ENCODE results near the gene CAPN2. TPM values are rescaled to one million over a fixed set of nuclear protein-coding genes. Genes with fewer than 3 reads are reported as not detected.

CAPN2 gene
- total RNA-seq, 6 experiments from 2014 or later = 380 to 424 (median 413) TPM

DNA sequence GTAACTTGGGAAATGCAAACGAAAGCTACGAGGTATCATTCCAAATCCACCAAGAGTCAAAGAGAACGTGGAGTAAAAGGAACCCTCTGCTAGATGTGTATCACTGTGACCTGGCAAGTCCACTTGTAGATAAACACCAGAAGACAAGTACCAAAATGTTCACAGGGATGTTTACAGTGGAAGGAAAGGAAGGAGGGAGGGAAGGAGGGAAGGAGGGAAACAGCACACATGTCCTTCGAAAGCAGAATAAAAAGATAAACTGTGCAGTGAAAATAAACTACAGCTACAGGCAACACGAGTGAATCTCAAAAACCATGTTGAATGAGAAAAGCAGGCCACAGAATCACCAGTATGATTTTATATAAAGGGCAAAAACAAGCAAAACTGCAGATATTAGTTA, 73.5 kb downstream of the CAPN2 start:
- Mint-ChIP-seq H3K4me1 (ENCODE audit: low read depth) (peaks cover 15% of the 10 kb centered on the region), H3K27me3 (ENCODE audit: insufficient read depth) (no peaks in the 10 kb centered on the region), H3K4me3 (no peak overlapping the region; the same call in 1 of the 2 replicates), H3K27ac (no peak overlapping the region; the same call in 1 of the 2 replicates), H3K9me3 (no peaks in the 10 kb centered on the region), H3K36me3 (ENCODE audit: low read depth) (no peaks in the 10 kb centered on the region; the same call in 1 of the 2 replicates)
- TF ChIP-seq, protein P1, sequence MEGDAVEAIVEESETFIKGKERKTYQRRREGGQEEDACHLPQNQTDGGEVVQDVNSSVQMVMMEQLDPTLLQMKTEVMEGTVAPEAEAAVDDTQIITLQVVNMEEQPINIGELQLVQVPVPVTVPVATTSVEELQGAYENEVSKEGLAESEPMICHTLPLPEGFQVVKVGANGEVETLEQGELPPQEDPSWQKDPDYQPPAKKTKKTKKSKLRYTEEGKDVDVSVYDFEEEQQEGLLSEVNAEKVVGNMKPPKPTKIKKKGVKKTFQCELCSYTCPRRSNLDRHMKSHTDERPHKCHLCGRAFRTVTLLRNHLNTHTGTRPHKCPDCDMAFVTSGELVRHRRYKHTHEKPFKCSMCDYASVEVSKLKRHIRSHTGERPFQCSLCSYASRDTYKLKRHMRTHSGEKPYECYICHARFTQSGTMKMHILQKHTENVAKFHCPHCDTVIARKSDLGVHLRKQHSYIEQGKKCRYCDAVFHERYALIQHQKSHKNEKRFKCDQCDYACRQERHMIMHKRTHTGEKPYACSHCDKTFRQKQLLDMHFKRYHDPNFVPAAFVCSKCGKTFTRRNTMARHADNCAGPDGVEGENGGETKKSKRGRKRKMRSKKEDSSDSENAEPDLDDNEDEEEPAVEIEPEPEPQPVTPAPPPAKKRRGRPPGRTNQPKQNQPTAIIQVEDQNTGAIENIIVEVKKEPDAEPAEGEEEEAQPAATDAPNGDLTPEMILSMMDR (IDR thresholded peaks at IDR 0.05) = no peak
- no peak for DNase-seq

DNA sequence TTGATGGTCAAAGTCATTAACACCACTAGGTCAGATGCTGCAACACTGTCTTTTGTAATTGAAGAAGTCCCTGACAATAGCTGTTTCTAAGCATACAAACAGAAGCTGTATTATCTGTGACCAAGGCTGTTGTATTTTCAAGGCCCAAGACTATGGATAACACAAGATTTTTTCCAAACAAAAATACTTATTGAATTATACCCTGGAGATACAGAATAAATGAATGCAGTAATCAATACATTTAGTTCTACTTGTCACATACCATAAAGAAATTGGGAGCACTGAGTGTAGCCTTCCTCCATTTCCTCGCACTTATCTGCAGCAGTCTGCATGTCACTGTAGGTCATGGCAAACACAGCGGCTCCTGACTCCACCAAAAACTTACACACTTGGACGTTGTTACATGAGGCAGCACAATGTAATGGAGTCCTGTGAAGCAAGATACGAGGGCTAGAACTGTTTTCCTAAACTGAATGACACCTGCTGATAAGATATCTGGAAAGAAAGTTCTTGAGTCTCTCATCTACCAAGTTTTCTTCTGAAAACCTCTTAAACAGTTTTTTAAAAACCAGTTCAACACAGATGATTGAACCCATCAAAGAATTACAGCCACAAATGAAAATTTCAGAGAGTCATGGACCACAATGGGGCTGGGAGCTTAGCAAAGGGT, 76.5 kb downstream of the CAPN2 start:
- Mint-ChIP-seq H3K4me3 (no peak overlapping the region), H3K36me3 (ENCODE audit: low read depth) (no peaks in the 10 kb centered on the region; the same call in 1 of the 2 replicates), H3K27me3 (ENCODE audit: insufficient read depth) (no peaks in the 10 kb centered on the region), H3K27ac (no peak overlapping the region), H3K9me3 (no peaks in the 10 kb centered on the region), H3K4me1 (ENCODE audit: low read depth) (peaks cover 16% of the 10 kb centered on the region)
- DNase-seq = no peak
- TF ChIP-seq, protein P1 (IDR thresholded peaks at IDR 0.05) = no peak

DNA sequence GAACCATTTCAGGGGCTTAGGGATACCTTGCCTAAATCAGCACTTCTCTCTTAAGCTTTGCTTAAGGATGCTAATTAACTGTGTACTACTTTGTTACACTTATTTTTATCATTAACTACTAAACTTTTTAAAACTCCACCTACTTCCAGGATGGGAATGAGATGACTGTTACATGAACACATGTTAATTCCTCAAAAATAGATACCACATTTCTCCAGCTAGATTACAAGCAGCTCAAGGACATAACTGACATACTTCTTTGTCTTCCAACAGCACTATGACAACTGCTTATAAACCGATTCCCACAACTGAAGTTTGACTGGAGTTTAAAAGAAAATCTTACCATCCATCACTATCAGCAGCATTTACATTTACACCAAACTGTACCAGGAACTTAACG, 79.7 kb downstream of the CAPN2 start:
- H3K4me1 Mint-ChIP-seq (ENCODE audit: low read depth) = peaks cover 7% of the 10 kb centered on the region; the same call in 1 of the 2 replicates
- DNase-seq = no peak
- TF ChIP-seq, protein P1 (IDR thresholded peaks at IDR 0.05) = no peak
- H3K36me3 Mint-ChIP-seq (ENCODE audit: low read depth) = peaks cover 5% of the 10 kb centered on the region; the same call in 1 of the 2 replicates
- no peak overlapping the region for H3K4me3 Mint-ChIP-seq
- no peaks in the 10 kb centered on the region for H3K27me3 Mint-ChIP-seq (ENCODE audit: insufficient read depth)
- peak overlapping the region; percentile 0; the same call in 1 of the 2 replicates for H3K27ac Mint-ChIP-seq
- no peaks in the 10 kb centered on the region for H3K9me3 Mint-ChIP-seq

DNA sequence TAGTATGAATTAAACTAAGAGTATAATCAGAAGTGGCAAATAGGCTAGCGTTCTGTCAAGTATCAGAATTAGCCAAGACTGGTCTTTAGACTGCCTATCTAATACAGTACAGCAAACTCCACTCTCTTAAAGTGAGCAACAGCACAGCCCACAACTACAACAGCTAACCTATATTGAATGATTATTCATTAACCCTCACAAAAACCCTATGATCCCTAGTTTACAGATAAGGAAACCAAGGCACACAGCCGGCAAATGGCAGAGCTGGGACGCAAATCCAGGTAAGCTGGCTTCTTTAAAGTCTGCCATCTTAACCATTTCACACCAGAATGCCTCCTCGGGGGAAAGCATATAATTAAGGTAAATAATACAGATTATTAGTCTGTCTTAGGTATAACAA, 81.4 kb downstream of the CAPN2 start:
- TF ChIP-seq, protein P1 (IDR thresholded peaks at IDR 0.05) = no peak
- Mint-ChIP-seq H3K9me3 (no peaks in the 10 kb centered on the region), H3K27ac (no peak overlapping the region), H3K36me3 (ENCODE audit: low read depth) (peaks cover 14% of the 10 kb centered on the region; the same call in 1 of the 2 replicates), H3K27me3 (ENCODE audit: insufficient read depth) (no peaks in the 10 kb centered on the region), H3K4me3 (no peak overlapping the region), H3K4me1 (ENCODE audit: low read depth) (peaks cover 7% of the 10 kb centered on the region; the same call in 1 of the 2 replicates)
- DNase-seq = no peak

DNA sequence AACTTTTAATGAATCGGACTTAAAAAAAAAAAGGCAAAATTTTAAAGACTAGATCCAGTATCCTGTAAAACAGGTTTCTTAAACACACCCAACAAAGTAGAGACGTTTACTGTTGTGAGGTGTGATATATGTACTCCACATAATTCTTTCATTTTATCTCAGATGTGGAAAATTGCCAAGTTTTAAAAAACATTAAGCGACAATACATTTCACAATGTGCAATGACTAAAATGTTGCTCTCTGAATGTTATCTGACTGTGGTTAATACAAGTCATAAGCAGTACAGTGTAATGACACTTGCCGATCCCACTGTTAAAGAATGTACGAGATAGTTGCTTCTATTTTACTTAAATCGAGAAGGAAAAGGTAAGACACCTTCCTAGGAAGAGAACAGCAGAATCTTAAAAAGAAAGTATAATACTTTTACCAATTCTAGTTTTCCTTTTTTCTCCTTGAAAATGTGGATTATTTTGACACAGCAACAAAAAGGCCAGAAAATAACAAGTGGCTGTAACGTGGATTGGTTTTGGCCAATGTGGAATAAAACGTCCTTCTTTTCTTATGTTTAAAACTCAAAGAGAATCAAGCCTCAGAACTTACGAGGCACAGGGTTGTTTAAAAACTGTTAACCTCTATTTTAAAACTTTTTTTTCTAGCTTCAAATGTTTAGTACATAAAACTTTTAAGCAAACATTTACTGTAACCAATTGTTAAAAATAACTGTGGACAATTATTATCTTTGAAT, 82.0 kb downstream of the CAPN2 start:
- DNase-seq = no peak
- Mint-ChIP-seq H3K9me3 (no peaks in the 10 kb centered on the region), H3K36me3 (ENCODE audit: low read depth) (peaks cover 17% of the 10 kb centered on the region; the same call in 1 of the 2 replicates), H3K4me1 (ENCODE audit: low read depth) (peaks cover 7% of the 10 kb centered on the region; the same call in 1 of the 2 replicates), H3K4me3 (no peak overlapping the region), H3K27me3 (ENCODE audit: insufficient read depth) (no peaks in the 10 kb centered on the region), H3K27ac (no peak overlapping the region)
- TF ChIP-seq, protein P1 (IDR thresholded peaks at IDR 0.05) = no peak
